ENCODE measurements around the gene OLFM2. TPM values are rescaled to one million over a fixed set of nuclear protein-coding genes. Genes with fewer than 3 reads are reported as not detected.
A peak's percentile ranks its signal among the peaks of the same experiment; 100 is the strongest.

OLFM2 gene
- polyA plus RNA-seq, 2 of the 4 experiments (the other 2 are of a cell fraction), result 6.5 to 8.0 TPM

GRCh38 chr19:9835507-9835949, 100.8 kb downstream of the OLFM2 start:
- peak overlapping the region; percentile 94 for H3K4me2 ChIP-seq
- no peaks in the 10 kb centered on the region for H3K9me3 ChIP-seq
- FAIRE-seq (no peak), ATAC-seq (peak; percentile 36 to 54), DNase-seq (ENCODE audit: low read depth in 1 of 2, low spot score in 1 of 2) (no peak)
- ChIA-PET CTCF (interaction anchor here (1.4 kb wide), 2 partner anchors 13 to 81 kb away, joined by 3 to 4 read pairs; no protein-coding TSS in a partner anchor), POLR2A (interaction anchor here (0.9 to 1.8 kb wide), 2 partner anchors 8 to 16 kb away, joined by 3 to 7 read pairs; partner anchors contain the start of genes FBXL12 and UBL5)
- TF ChIP-seq EHMT2 (IDR thresholded peaks at IDR 0.05; ENCODE audit: low read depth) (no peak), PBX3 (IDR thresholded peaks at IDR 0.05) (no peak), HMGXB4 (CRISPR knock-in tag; IDR thresholded peaks at IDR 0.05; ENCODE audit: borderline replicate concordance) (no peak), KDM5A (IDR thresholded peaks at IDR 0.05) (peak; percentile 58; the same call in 1 of the 2 replicates)
- H3K27ac ChIP-seq, result peak overlapping the region; percentile 87 to 98
- peaks cover 8% of the 10 kb centered on the region for H3K4me1 ChIP-seq
- H3K4me3 ChIP-seq, result peak overlapping the region; percentile 87
- 9% methylated on average over 6 of the region's 28 CpGs for WGBS (ENCODE audit: missing lambda C conversion rate)

GRCh38 chr19:9834726-9835506, 101.4 kb downstream of the OLFM2 start, which contains the start of gene PIN1:
Gene PIN1, plus strand, starts transcription at chr19:9835318. Its CDS starts 27 bp downstream, at chr19:9835345.
- FAIRE-seq (no peak), ATAC-seq (peak; percentile 96 to 99), DNase-seq (ENCODE audit: low read depth in 1 of 2, low spot score in 1 of 2) (peak; percentile 88 to 96)
- 0% methylated on average over 1 of the region's 73 CpGs for WGBS (ENCODE audit: missing lambda C conversion rate)
- no peaks in the 10 kb centered on the region for H3K9me3 ChIP-seq
- POLR2A ChIA-PET, result interaction anchor here (0.9 to 1.8 kb wide), 2 partner anchors 7 to 16 kb away, joined by 3 to 7 read pairs; partner anchors contain the start of genes FBXL12 and UBL5
- peak within 1 kb of the TSS; percentile 94 for H3K4me2 ChIP-seq
- CTCF ChIA-PET, result interaction anchor here (1.0 to 1.4 kb wide), 3 partner anchors 10 to 81 kb away, joined by 3 to 4 read pairs (median 3); no protein-coding TSS in a partner anchor
- H3K27ac ChIP-seq, result peak within 1 kb of the TSS; percentile 87 to 98
- TF ChIP-seq HOXB13 (CRISPR knock-in tag; IDR thresholded peaks at IDR 0.05; ENCODE audit: low read depth) (no peak), EP300 (IDR thresholded peaks at IDR 0.05) (no peak), JUN (IDR thresholded peaks at IDR 0.05) (no peak; a peak in 1 of 5 replicates), POLR2A (IDR thresholded peaks at IDR 0.05; ENCODE audit: low read length) (peak; percentile 61), CBX2 (IDR thresholded peaks at IDR 0.05; ENCODE audit: borderline replicate concordance, low read depth) (no peak), ZFP36 (IDR thresholded peaks at IDR 0.05; ENCODE audit: borderline replicate concordance, partially characterized antibody) (no peak), TP53 (CRISPR knock-in tag; IDR thresholded peaks at IDR 0.05) (no peak), MYC (IDR thresholded peaks at IDR 0.05; ENCODE audit: borderline replicate concordance, low read length) (no peak), ZSCAN20 (CRISPR knock-in tag; IDR thresholded peaks at IDR 0.05) (no peak), PHF8 (IDR thresholded peaks at IDR 0.05; ENCODE audit: borderline replicate concordance, low read depth) (peak; percentile 23; the same call in 1 of the 2 replicates), KDM1A (IDR thresholded peaks at IDR 0.05; ENCODE audit: low read depth) (no peak), E2F6 (IDR thresholded peaks at IDR 0.05; ENCODE audit: borderline replicate concordance, low read depth) (peak; percentile 37; the same call in 1 of the 2 replicates), RFX5 (IDR thresholded peaks at IDR 0.05) (peak; percentile 68), HDAC2 (IDR thresholded peaks at IDR 0.05) (0 out of 2 replicates have a peak, but pooled peaks have one; percentile 8)
- peak within 1 kb of the TSS; percentile 87 for H3K4me3 ChIP-seq
- peaks cover 8% of the 10 kb centered on the region for H3K4me1 ChIP-seq
